Measurements from ENCODE around the gene RPA4. TPM values are rescaled to one million over a fixed set of nuclear protein-coding genes. Genes with fewer than 3 reads are reported as not detected.

The RPA4 gene
- total RNA-seq, 5 donors from 2014 or later (not counting 1 experiment from before 2014, with no cell fraction given): 0.16 to 0.98 (median 0.46) TPM

DNA sequence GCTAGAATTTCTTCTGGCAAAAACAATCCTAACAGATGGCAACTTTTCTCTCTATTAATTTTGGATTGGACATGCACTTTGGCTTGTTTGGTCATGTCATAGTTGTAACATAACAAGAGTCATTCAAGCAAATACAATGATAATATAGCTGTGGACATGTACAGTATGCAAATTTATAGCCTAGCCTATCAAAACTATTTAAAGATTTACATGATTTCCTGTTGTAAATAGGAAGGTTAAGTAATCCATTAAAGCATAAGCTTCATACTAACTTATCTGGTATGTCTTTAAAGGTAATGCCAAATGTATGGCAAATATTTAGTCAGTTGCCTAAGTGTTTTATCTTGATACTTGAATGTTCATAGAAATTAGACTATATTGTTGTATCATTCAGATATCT is 45.3 kb downstream of the RPA4 start:
- Mint-ChIP-seq H3K27me3 (no peaks in the 10 kb centered on the region), H3K4me3 (no peak overlapping the region), H3K27ac (no peak overlapping the region), H3K4me1 (no peaks in the 10 kb centered on the region), H3K36me3 (peaks cover 16% of the 10 kb centered on the region), H3K9me3 (no peaks in the 10 kb centered on the region)
- Histone ChIP-seq H3K4me1 (ENCODE audit: control insufficient read depth in 1 of 2, extremely low read depth in 1 of 2, insufficient read depth in 2 of 2, low read length in 2 of 2) (no peaks in the 10 kb centered on the region), H3K9me3 (no peaks in the 10 kb centered on the region), H3K4me3 (ENCODE audit: control insufficient read depth in 1 of 2, extremely low read depth in 1 of 2, low read length in 1 of 2) (no peak overlapping the region), H3K27ac (ENCODE audit: low read length) (no peak overlapping the region), H3K27me3 (replicated peaks in 1 of 2; ENCODE audit: control insufficient read depth in 2 of 2, extremely low read depth in 1 of 2, insufficient read depth in 2 of 2, low read length in 1 of 2) (no peaks in the 10 kb centered on the region), H3K36me3 (ENCODE audit: control insufficient read depth in 2 of 2, extremely low read depth in 1 of 2, insufficient read depth in 1 of 2, low read length in 1 of 2) (no peaks in the 10 kb centered on the region)
- DNase-seq: no peak
- CTCF ChIA-PET: no interaction called here
- POLR2A ChIA-PET: interaction anchor here in 1 of 2 donors (0.6 kb wide), 1 partner anchor 17 kb away, joined by 3 read pairs; no protein-coding TSS in a partner anchor
- ATAC-seq (replicated peaks in 1 of 4): no peak

Other genes starting within 250 kb of the RPA4 start
- gene DIAPH2, start 199.1 kb upstream of the RPA4 start, total RNA-seq: 10 to 100 TPM in 3 of 5 donors, 1 to 10 TPM in 2; 8.4 to 15.3 (median 10.8) TPM

Data from T-cell (primary cell).